SK-N-MC (cell line): Measurements from ENCODE around the gene NUP107.

Source experiments
- DNase-seq: peaks from one replicate; pipeline ENCODE4 v3.0.0-alpha.2; 2011; ENCODE audit warnings: low read depth, low spot score
- H3K27ac ChIP-seq: fragments of 200-600 bp; sonication (generic); 2 replicates; pipeline ENCODE4 v1.5.1; 2016; ENCODE audit warnings: mixed run types
- H3K36me3 ChIP-seq: fragments of 200-600 bp; sonication (generic); 2 replicates; pipeline ENCODE4 v1.6.1; 2017; ENCODE audit warnings: antibody characterized with exemption, low read length, mixed read lengths; ENCODE audit not compliant: insufficient read depth
- H3K4me3 ChIP-seq: fragments of 200-600 bp; sonication (generic); 2 replicates; pipeline ENCODE4 v1.5.1; 2016
- H3K9ac ChIP-seq: fragments of 200-600 bp; sonication (generic); 2 replicates; pipeline ENCODE4 v1.8.0; 2017; ENCODE audit warnings: mixed run types, mixed read lengths; ENCODE audit not compliant: insufficient read length
- H3K9me3 ChIP-seq: fragments of 200-600 bp; sonication (generic); 2 replicates; pipeline ENCODE4 v1.6.1; 2017; ENCODE audit warnings: low read depth, mild to moderate bottlenecking, antibody characterized with exemption, low read length, moderate library complexity, mixed read lengths
- EZH2 ChIP-seq: fragments of 200-600 bp; sonication (generic); IDR thresholded peaks from one replicate; pipeline ENCODE4 v1.6.1; 2017; ENCODE audit warnings: antibody characterized with exemption
- FOXP2 ChIP-seq: optimal IDR thresholded peaks from 2 replicates; pipeline ENCODE3; 2011; ENCODE audit warnings: mild to moderate bottlenecking, moderate library complexity; ENCODE audit not compliant: insufficient read depth; ENCODE audit errors: extremely low read length, control extremely low read depth
- POLR2AphosphoS5 ChIP-seq: IDR thresholded peaks from 2 replicates; pipeline ENCODE4 v1.6.1; 2012; ENCODE audit warnings: mild to moderate bottlenecking, low read depth, low read length, borderline replicate concordance

Gene NUP107

DNA sequence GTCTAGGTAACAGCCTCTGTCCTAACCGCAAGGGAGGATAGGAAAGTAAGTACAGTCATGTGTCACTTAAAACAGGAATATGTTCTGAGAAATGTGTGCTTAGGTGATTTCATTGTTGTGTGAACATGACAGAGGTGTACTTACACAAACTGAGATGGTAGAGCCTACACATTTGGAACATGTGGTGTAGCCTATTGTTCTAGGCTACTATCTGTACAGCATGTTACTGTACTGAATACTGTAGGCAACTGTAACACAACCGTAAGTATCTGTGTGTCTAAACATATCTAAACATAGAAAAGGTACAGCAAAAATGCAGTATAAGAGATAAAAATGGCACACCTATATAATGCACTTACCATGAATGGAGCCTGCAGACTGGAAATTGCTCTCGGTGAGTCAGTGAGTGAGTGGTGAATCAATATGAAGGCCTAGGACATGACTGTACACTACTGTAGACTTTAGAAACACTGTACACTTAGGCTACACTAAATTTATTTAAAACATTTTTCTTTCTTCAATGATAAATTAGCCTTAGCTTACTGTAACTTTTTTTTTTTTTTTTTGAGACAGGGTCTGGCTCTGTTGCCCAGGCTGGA lies 108.0 kb downstream of the NUP107 start:
- no peak for DNase-seq
- no peak for TF ChIP-seq EZH2
- TF ChIP-seq POLR2AphosphoS5: no peak
- TF ChIP-seq FOXP2: no peak
- Histone ChIP-seq H3K27ac (no peak overlapping the region), H3K9me3 (no peaks in the 10 kb centered on the region), H3K9ac (no peak overlapping the region), H3K4me3 (no peak overlapping the region), H3K36me3 (no peaks in the 10 kb centered on the region)
